HepG2 (cell line): ENCODE data around the gene KDM5C. TPM values are rescaled to one million over a fixed set of nuclear protein-coding genes. Genes with fewer than 3 reads are reported as not detected.

ENCODE experiments used
- ATAC-seq: fragments of 200-7000 bp; cut with Tn5 transposase; 3 replicates; pipeline ENCODE4 v1.9.1; 2020; ENCODE audit warnings: mild to moderate bottlenecking, moderate library complexity
- BruUV-seq: library from RNA; stranded (reverse); fragments of 400-500 nt; replicated peaks from 2 replicates; lab custom pipeline; 2021; lab: Mats Ljungman, UMichigan
- CTCF ChIA-PET: fragments of 300-600 bp; formaldehyde crosslinking; extraction: SDS; loops from one replicate; lab custom pipeline; 2021; ENCODE audit warnings: low total read pairs, inconsistent platforms, low intra/inter-chr PET ratio; lab: Yijun Ruan, JAX
- POLR2A ChIA-PET: fragments of 350-600 bp; sonication (Branson Sonifier 250); formaldehyde crosslinking; loops from one replicate; lab custom pipeline; 2020; ENCODE audit warnings: antibody characterized with exemption, inconsistent platforms; lab: Yijun Ruan, JAX
- DNase-seq: peaks from one replicate; pipeline ENCODE4 v3.0.0-alpha.2; 2015; ENCODE audit warnings: low spot score
- FAIRE-seq: peaks from 3 replicates; lab custom pipeline; 2011; peaks lifted over from hg19 to GRCh38; lab: Jason Lieb, UNC
- H2AFZ ChIP-seq: one replicate; pipeline ENCODE4 v1.6.1; 2011; ENCODE audit warnings: low read length, inconsistent platforms
- H3K27ac ChIP-seq: fragments of 300-600 bp; 3 replicates; pipeline ENCODE4 v1.8.0; 2011; ENCODE audit warnings: mixed run types, mild to moderate bottlenecking, mixed read lengths, low read length, inconsistent platforms; ENCODE audit not compliant: insufficient read depth; ENCODE audit errors: extremely low read length
- H3K27me3 ChIP-seq, 2 experiments: fragments of 200-600 bp in 1 of 2; 2 replicates in 1 of 2; 3 replicates in 1 of 2; pipeline versions ENCODE4 v1.6.0 to v1.8.0; 2011; ENCODE audit warnings: low read length in 2 of 2, mild to moderate bottlenecking in 2 of 2, moderate library complexity in 2 of 2, inconsistent platforms in 1 of 2; ENCODE audit not compliant: insufficient read depth in 2 of 2, control insufficient read depth in 1 of 2
- H3K36me3 ChIP-seq, 2 experiments: fragments of 200-600 bp in 1 of 2; replicated peaks in 1 of 2; 2 replicates in 1 of 2; 3 replicates in 1 of 2; pipeline versions ENCODE4 v1.5.1 to v1.8.0; 2011; ENCODE audit warnings: low read length in 2 of 2, inconsistent platforms in 1 of 2; ENCODE audit not compliant: insufficient read depth in 2 of 2, control insufficient read depth in 1 of 2
- H3K4me1 ChIP-seq: 2 replicates; pipeline ENCODE4 v1.5.1; 2012; ENCODE audit warnings: low read length, inconsistent platforms; ENCODE audit not compliant: insufficient read depth
- H3K4me2 ChIP-seq: 2 replicates; pipeline ENCODE4 v1.6.0; 2011; ENCODE audit warnings: low read depth, low read length, inconsistent platforms
- H3K4me3 ChIP-seq, 3 experiments: fragments of 200-600 bp in 1 of 3; sonication (generic), shearing (Covaris generic) in 1 of 3; replicated peaks in 1 of 3; 2 replicates each; pipeline ENCODE4 v1.5.1; 2011 to 2016; ENCODE audit warnings: low read length in 3 of 3, inconsistent platforms in 2 of 3, low read depth in 2 of 3, mild to moderate bottlenecking in 2 of 3, control low read depth in 1 of 3, mixed read lengths in 1 of 3; ENCODE audit not compliant: insufficient read depth in 1 of 3
- H3K79me2 ChIP-seq: one replicate; pipeline ENCODE4 v1.6.1; 2011; ENCODE audit warnings: low read length, inconsistent platforms; ENCODE audit not compliant: insufficient read depth
- H3K9ac ChIP-seq: 2 replicates; pipeline ENCODE4 v1.6.0; 2011; ENCODE audit warnings: mild to moderate bottlenecking, low read depth, low read length, inconsistent platforms; ENCODE audit not compliant: insufficient read depth
- H3K9me3 ChIP-seq: 2 replicates; pipeline ENCODE4 v1.5.1; 2012; ENCODE audit warnings: mild to moderate bottlenecking, low read length
- H4K20me1 ChIP-seq: 2 replicates; pipeline ENCODE4 v1.6.0; 2011; ENCODE audit warnings: inconsistent platforms, mild to moderate bottlenecking, low read length, moderate library complexity; ENCODE audit not compliant: insufficient read depth
- DPF2 ChIP-seq: sonication (generic); formaldehyde crosslinking; IDR thresholded peaks from 2 replicates; pipeline ENCODE4 v1.4.0; 2020; ENCODE audit warnings: mild to moderate bottlenecking, low read depth, missing genetic modification reagents, borderline replicate concordance
- SSRP1 ChIP-seq: IDR thresholded peaks from 2 replicates; pipeline ENCODE4 v1.6.1; 2016; ENCODE audit warnings: control low read depth
- TRIM24 ChIP-seq: sonication (generic); formaldehyde crosslinking; IDR thresholded peaks from 2 replicates; pipeline ENCODE4 v1.8.0; 2022; ENCODE audit warnings: mild to moderate bottlenecking, missing genetic modification reagents
- WIZ ChIP-seq: sonication (generic); formaldehyde crosslinking; IDR thresholded peaks from 2 replicates; pipeline ENCODE4 v1.5.1; 2020; ENCODE audit warnings: mild to moderate bottlenecking, missing genetic modification reagents
- ZSCAN20 ChIP-seq: sonication (generic); formaldehyde crosslinking; IDR thresholded peaks from 2 replicates; pipeline ENCODE4 v1.4.0; 2020; ENCODE audit warnings: missing genetic modification reagents, mild to moderate bottlenecking, borderline replicate concordance
- WGBS: methylation state at CpG from one replicate; pipeline ENCODE4 v1.1.6; 2017; ENCODE audit warnings: low lambda C conversion rate; 5-methylcytosine and 5-hydroxymethylcytosine counted together
- in situ Hi-C: cut with HindIII; loops from 2 replicates; pipeline ENCODE4 v1.10.0; 2017; ENCODE audit warnings: low pct_unique_long_range_greater_than_20kb; ENCODE audit not compliant: extremely low pct_ligation_motif_present
- intact Hi-C: fragments of 100-400 bp; cut with micrococcal nuclease; formaldehyde crosslinking; loops from one replicate; pipeline ENCODE4 v1.10.0; 2022; ENCODE audit not compliant: unreplicated experiment
- polyA plus RNA-seq, 8 experiments: library from polyadenylated mRNA; depleted of rRNA in 3 of 8; stranded (reverse) in 7 of 8; unstranded in 1 of 8; fragments of >200 nt; fragmentation: Illumina TruSeq in 4 of 8; extraction: Trizol in 4 of 8; gene quantifications; 2 replicates each; pipeline versions ENCODE4 v1.2.1 to v1.2.3, GENCODE V29; 2011 to 2016; ENCODE audit warnings: low read depth in 4 of 8, missing spikeins in 1 of 8, mixed read lengths in 1 of 8; ENCODE audit not compliant: insufficient read depth in 1 of 8
- total RNA-seq, 5 experiments: library from RNA; depleted of rRNA; stranded (reverse); fragments of >200 nt; fragmentation: Illumina TruSeq; extraction: Trizol; gene quantifications; 2 replicates each; pipeline ENCODE4 v1.2.3, GENCODE V29; 2016; ENCODE audit warnings: low read depth in 1 of 5
- TF ChIP-seq, protein P1 (sequence below): sonication (generic); formaldehyde crosslinking; IDR thresholded peaks from 2 replicates; pipeline ENCODE4 v1.4.0; 2020; ENCODE audit warnings: missing genetic modification reagents
- TF ChIP-seq, protein P2 (sequence below): sonication (generic); formaldehyde crosslinking; IDR thresholded peaks from 2 replicates; pipeline ENCODE4 v1.4.0; 2020; ENCODE audit warnings: missing genetic modification reagents, borderline replicate concordance
- TF ChIP-seq, protein P3 (sequence below), 2 experiments: IDR thresholded peaks; 2 replicates each; pipeline ENCODE4 v1.6.1; 2011 to 2012; ENCODE audit warnings: low read length in 2 of 2, borderline replicate concordance in 1 of 2, low read depth in 1 of 2, mild to moderate bottlenecking in 1 of 2, moderate library complexity in 1 of 2
- TF ChIP-seq, protein P4 (sequence below): sonication (generic); formaldehyde crosslinking; IDR thresholded peaks from 2 replicates; pipeline ENCODE4 v1.4.0; 2020; ENCODE audit warnings: missing genetic modification reagents

KDM5C gene
- total and polyA plus RNA-seq, 2 of the 13 experiments (the other 11 are each of a cell fraction or from before 2014, with no cell fraction given) = 32.5 to 34.0 TPM

DNA sequence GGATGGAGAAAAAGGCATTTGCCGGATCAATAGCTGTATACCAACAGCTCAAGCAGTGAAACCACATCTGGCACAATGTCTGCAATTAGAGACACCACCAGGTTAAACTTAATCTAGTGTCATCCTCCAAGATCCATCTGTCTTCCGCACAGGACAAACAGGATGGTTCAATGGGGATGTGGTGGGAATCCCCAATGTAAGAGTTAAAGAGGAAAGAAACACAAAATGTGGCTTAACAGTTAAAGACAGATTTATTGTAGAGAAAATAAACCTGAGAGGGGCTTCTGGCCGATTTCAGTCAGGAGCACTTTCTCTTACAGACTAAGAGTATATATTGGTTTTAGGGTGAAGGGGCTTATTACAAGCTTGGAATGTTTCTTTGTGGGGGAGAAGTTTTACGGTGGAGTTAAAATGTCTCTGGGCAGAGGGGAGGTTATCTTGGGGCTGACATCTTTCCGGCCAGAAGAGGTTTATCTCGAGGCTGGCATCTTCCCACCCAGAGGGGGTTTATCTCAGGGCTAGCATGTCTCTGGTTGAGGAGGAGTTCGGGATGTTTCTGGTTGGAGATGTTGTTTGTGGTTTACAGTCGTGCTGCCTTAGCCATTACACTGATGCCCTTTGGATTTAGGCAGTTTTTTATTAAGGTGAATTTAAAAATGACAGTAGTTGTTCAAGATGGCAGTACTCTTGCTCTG, 69.3 kb downstream of the KDM5C start:
- Histone ChIP-seq H3K36me3 (no peaks in the 10 kb centered on the region), H3K27me3 (no peaks in the 10 kb centered on the region), H3K4me3 (no peak overlapping the region), H3K27ac (no peak overlapping the region), H3K9ac (no peak overlapping the region), H3K4me1 (no peaks in the 10 kb centered on the region), H2AFZ (no peak overlapping the region), H3K79me2 (no peaks in the 10 kb centered on the region), H4K20me1 (no peaks in the 10 kb centered on the region), H3K4me2 (no peak overlapping the region), H3K9me3 (no peaks in the 10 kb centered on the region)
- intact Hi-C loops = no loop called here
- ATAC-seq (no peak), FAIRE-seq (no peak), DNase-seq (no peak)
- no TSS peak for BruUV-seq
- POLR2A ChIA-PET = no interaction called here
- TF ChIP-seq, protein P1, sequence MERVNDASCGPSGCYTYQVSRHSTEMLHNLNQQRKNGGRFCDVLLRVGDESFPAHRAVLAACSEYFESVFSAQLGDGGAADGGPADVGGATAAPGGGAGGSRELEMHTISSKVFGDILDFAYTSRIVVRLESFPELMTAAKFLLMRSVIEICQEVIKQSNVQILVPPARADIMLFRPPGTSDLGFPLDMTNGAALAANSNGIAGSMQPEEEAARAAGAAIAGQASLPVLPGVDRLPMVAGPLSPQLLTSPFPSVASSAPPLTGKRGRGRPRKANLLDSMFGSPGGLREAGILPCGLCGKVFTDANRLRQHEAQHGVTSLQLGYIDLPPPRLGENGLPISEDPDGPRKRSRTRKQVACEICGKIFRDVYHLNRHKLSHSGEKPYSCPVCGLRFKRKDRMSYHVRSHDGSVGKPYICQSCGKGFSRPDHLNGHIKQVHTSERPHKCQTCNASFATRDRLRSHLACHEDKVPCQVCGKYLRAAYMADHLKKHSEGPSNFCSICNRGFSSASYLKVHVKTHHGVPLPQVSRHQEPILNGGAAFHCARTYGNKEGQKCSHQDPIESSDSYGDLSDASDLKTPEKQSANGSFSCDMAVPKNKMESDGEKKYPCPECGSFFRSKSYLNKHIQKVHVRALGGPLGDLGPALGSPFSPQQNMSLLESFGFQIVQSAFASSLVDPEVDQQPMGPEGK = no peak
- TF ChIP-seq ZSCAN20 (CRISPR knock-in tag) (no peak), DPF2 (CRISPR knock-in tag) (no peak), TRIM24 (CRISPR knock-in tag) (no peak), WIZ (CRISPR knock-in tag) (no peak), SSRP1 (CRISPR knock-in tag) (no peak)
- TF ChIP-seq, protein P2, sequence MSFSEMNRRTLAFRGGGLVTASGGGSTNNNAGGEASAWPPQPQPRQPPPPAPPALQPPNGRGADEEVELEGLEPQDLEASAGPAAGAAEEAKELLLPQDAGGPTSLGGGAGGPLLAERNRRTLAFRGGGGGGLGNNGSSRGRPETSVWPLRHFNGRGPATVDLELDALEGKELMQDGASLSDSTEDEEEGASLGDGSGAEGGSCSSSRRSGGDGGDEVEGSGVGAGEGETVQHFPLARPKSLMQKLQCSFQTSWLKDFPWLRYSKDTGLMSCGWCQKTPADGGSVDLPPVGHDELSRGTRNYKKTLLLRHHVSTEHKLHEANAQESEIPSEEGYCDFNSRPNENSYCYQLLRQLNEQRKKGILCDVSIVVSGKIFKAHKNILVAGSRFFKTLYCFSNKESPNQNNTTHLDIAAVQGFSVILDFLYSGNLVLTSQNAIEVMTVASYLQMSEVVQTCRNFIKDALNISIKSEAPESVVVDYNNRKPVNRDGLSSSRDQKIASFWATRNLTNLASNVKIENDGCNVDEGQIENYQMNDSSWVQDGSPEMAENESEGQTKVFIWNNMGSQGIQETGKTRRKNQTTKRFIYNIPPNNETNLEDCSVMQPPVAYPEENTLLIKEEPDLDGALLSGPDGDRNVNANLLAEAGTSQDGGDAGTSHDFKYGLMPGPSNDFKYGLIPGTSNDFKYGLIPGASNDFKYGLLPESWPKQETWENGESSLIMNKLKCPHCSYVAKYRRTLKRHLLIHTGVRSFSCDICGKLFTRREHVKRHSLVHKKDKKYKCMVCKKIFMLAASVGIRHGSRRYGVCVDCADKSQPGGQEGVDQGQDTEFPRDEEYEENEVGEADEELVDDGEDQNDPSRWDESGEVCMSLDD (CRISPR knock-in tag) = no peak
- TF ChIP-seq, protein P3, sequence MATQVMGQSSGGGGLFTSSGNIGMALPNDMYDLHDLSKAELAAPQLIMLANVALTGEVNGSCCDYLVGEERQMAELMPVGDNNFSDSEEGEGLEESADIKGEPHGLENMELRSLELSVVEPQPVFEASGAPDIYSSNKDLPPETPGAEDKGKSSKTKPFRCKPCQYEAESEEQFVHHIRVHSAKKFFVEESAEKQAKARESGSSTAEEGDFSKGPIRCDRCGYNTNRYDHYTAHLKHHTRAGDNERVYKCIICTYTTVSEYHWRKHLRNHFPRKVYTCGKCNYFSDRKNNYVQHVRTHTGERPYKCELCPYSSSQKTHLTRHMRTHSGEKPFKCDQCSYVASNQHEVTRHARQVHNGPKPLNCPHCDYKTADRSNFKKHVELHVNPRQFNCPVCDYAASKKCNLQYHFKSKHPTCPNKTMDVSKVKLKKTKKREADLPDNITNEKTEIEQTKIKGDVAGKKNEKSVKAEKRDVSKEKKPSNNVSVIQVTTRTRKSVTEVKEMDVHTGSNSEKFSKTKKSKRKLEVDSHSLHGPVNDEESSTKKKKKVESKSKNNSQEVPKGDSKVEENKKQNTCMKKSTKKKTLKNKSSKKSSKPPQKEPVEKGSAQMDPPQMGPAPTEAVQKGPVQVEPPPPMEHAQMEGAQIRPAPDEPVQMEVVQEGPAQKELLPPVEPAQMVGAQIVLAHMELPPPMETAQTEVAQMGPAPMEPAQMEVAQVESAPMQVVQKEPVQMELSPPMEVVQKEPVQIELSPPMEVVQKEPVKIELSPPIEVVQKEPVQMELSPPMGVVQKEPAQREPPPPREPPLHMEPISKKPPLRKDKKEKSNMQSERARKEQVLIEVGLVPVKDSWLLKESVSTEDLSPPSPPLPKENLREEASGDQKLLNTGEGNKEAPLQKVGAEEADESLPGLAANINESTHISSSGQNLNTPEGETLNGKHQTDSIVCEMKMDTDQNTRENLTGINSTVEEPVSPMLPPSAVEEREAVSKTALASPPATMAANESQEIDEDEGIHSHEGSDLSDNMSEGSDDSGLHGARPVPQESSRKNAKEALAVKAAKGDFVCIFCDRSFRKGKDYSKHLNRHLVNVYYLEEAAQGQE (IDR thresholded peaks at IDR 0.05; ENCODE audit: borderline replicate concordance in 1 of 2, low read depth in 1 of 2, low read length in 2 of 2) = no peak
- TF ChIP-seq, protein P4, sequence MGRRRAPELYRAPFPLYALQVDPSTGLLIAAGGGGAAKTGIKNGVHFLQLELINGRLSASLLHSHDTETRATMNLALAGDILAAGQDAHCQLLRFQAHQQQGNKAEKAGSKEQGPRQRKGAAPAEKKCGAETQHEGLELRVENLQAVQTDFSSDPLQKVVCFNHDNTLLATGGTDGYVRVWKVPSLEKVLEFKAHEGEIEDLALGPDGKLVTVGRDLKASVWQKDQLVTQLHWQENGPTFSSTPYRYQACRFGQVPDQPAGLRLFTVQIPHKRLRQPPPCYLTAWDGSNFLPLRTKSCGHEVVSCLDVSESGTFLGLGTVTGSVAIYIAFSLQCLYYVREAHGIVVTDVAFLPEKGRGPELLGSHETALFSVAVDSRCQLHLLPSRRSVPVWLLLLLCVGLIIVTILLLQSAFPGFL (CRISPR knock-in tag) = no peak
- WGBS = 91% methylated on average over 6 of the region's 8 CpGs
- CTCF ChIA-PET = no interaction called here
- in situ Hi-C loops = no loop called here
